ENCODE data around the gene SMARCB1. TPM values are rescaled to one million over a fixed set of nuclear protein-coding genes. Genes with fewer than 3 reads are reported as not detected.

The SMARCB1 gene
- total RNA-seq, 1 experiment from 2014 or later: 136 TPM

DNA sequence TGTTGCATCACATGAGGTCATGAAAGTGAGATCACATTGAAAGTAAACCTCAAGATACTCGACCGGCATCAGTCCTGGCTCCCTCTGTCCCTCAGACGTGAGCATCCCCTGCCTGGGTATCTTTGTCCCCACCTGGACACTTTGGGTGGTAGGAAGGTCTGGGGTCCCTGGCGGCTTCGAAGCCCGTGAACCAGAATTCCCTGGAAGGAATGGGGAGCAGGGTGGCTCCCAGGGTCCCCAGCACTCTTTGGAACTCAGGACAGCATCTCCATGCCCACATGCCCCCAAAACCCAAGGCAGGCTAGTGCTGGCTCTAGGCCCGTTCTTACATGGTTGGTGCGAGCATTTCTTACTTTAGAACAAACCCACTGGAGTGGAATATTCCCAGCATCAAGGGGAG is 44.5 kb downstream of the SMARCB1 start:
- no peak overlapping the region for H3K18ac ChIP-seq (ENCODE audit: insufficient read length, low read depth, low read length)
- WGBS (ENCODE audit: extremely low coverage, insufficient read length, low lambda C conversion rate): no CpG with 5 or more reads among the region's 8 CpGs
- no peaks in the 10 kb centered on the region for H3K79me1 ChIP-seq (ENCODE audit: insufficient read depth, low read depth, low read length, poor library complexity, severe bottlenecking)
- no peak overlapping the region for H3K56ac ChIP-seq (ENCODE audit: insufficient read length, low read depth, low read length)
- no peak overlapping the region for H4K8ac ChIP-seq (replicated peaks; ENCODE audit: insufficient read length, low read depth, low read length)
- TF ChIP-seq, protein P1, sequence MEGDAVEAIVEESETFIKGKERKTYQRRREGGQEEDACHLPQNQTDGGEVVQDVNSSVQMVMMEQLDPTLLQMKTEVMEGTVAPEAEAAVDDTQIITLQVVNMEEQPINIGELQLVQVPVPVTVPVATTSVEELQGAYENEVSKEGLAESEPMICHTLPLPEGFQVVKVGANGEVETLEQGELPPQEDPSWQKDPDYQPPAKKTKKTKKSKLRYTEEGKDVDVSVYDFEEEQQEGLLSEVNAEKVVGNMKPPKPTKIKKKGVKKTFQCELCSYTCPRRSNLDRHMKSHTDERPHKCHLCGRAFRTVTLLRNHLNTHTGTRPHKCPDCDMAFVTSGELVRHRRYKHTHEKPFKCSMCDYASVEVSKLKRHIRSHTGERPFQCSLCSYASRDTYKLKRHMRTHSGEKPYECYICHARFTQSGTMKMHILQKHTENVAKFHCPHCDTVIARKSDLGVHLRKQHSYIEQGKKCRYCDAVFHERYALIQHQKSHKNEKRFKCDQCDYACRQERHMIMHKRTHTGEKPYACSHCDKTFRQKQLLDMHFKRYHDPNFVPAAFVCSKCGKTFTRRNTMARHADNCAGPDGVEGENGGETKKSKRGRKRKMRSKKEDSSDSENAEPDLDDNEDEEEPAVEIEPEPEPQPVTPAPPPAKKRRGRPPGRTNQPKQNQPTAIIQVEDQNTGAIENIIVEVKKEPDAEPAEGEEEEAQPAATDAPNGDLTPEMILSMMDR (conservative IDR thresholded peaks at IDR 0.05): no peak
- H3K23me2 ChIP-seq (ENCODE audit: insufficient read length, low read depth, low read length, poor library complexity, severe bottlenecking): no peaks in the 10 kb centered on the region
- H2AK5ac ChIP-seq (ENCODE audit: insufficient read length, low read length): no peak overlapping the region
- no peak for DNase-seq
- peaks cover 26 to 56% (median 56%) of the 10 kb centered on the region in 3 experiments for H3K36me3 Mint-ChIP-seq (ENCODE audit: insufficient read depth in 1 of 3, low read depth in 3 of 3)
- H2BK12ac ChIP-seq (ENCODE audit: insufficient read length, low read depth, low read length): no peak overlapping the region
- no peak overlapping the region for H2BK20ac ChIP-seq (ENCODE audit: low read depth, low read length, poor library complexity, severe bottlenecking)
- H2BK15ac ChIP-seq (ENCODE audit: low read depth, low read length): no peak overlapping the region
- H3K4me2 ChIP-seq (ENCODE audit: insufficient read depth, insufficient read length, low read length): no peak overlapping the region
- H3K4ac ChIP-seq (ENCODE audit: low read depth, low read length): no peak overlapping the region
- no peak overlapping the region for H3K4me3 Mint-ChIP-seq
- H3K79me2 ChIP-seq (ENCODE audit: insufficient read depth, low read length): no peaks in the 10 kb centered on the region
- H3K27ac Mint-ChIP-seq: peak overlapping the region in 1 of 3 experiments; percentile 65; a peak in 1 of 7 replicates
- H3K23ac ChIP-seq (ENCODE audit: insufficient read length, low read depth, low read length): no peak overlapping the region
- no peaks in the 10 kb centered on the region for H3K9me3 ChIP-seq (ENCODE audit: control insufficient read depth, low read depth, low read length)
- H3T11ph ChIP-seq (ENCODE audit: low read length): no peak overlapping the region
- no peaks in the 10 kb centered on the region for H3K4me1 ChIP-seq (ENCODE audit: insufficient read depth, low read length)
- H3K27me3 Mint-ChIP-seq (ENCODE audit: low read depth): no peaks in the 10 kb centered on the region
- H2AFZ ChIP-seq (ENCODE audit: low read length): no peak overlapping the region
- H3K27ac ChIP-seq (ENCODE audit: insufficient read length, low read depth, low read length): no peak overlapping the region
- H2BK120ac ChIP-seq (ENCODE audit: low read depth, low read length, poor library complexity, severe bottlenecking): no peak overlapping the region
- H3K9ac ChIP-seq (ENCODE audit: extremely low read depth, insufficient read length, low read length): no peak overlapping the region
- H3K9me3 Mint-ChIP-seq: no peaks in the 10 kb centered on the region
- no peak overlapping the region for H4K5ac ChIP-seq (ENCODE audit: insufficient read length, low read depth, low read length)
- H3K14ac ChIP-seq (ENCODE audit: insufficient read depth, low read length): no peak overlapping the region
- no peaks in the 10 kb centered on the region for H4K20me1 ChIP-seq (ENCODE audit: control insufficient read depth, insufficient read depth, insufficient read length)
- H2BK5ac ChIP-seq (ENCODE audit: insufficient read length, low read length): no peak overlapping the region
- H4K91ac ChIP-seq (ENCODE audit: insufficient read length, low read depth, low read length): no peak overlapping the region
- peaks cover 3% of the 10 kb centered on the region in 2 experiments; a peak in 1 of 4 replicates for H3K4me1 Mint-ChIP-seq
- no peaks in the 10 kb centered on the region for H3K27me3 ChIP-seq (ENCODE audit: insufficient read depth, low read length)
